Esophagus muscularis mucosa (tissue), 4 donors: ENCODE results near the gene CMPK1.

Experiments used
- EP300 ChIP-seq: sonication (generic); formaldehyde crosslinking; IDR thresholded peaks from one replicate; pipeline ENCODE4 v1.6.1; 2017; ENCODE audit warnings: antibody characterized with exemption
- POLR2A ChIP-seq: fragments of 450-650 bp; IDR thresholded peaks from one replicate; pipeline ENCODE4 v1.6.1; 2017; ENCODE audit warnings: antibody characterized with exemption, moderate library complexity, mild to moderate bottlenecking, low read depth
- TF ChIP-seq, protein P1 (sequence below), 3 experiments: fragments of 200-600 bp in 2 of 3; fragments of 450-650 bp in 1 of 3; sonication (generic) in 2 of 3; IDR thresholded peaks; one replicate each; pipeline ENCODE4 v1.5.1; 2017 to 2019; ENCODE audit warnings: antibody characterized with exemption in 3 of 3, mild to moderate bottlenecking in 2 of 3, moderate library complexity in 1 of 3

DNA sequence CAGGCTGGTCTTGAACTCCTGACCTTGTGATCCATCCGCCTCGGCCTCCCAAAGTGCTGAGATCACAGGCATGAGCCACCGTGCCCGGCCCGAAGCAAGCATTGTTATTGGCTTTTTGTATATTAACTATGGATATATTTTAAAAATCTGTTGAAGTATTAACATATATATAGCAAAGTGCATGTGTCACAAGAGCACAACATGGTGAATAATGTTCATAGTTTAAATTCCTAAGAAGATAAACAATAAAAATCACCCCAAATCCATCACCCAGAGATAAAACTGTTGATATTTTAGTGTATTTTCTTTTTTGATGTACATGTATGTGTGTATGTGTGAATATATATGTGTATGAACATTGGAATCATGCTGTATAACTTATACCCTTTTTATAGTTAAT is 73.4 kb downstream of the CMPK1 start:
- TF ChIP-seq POLR2A (no peak), EP300 (no peak)
- TF ChIP-seq, protein P1, sequence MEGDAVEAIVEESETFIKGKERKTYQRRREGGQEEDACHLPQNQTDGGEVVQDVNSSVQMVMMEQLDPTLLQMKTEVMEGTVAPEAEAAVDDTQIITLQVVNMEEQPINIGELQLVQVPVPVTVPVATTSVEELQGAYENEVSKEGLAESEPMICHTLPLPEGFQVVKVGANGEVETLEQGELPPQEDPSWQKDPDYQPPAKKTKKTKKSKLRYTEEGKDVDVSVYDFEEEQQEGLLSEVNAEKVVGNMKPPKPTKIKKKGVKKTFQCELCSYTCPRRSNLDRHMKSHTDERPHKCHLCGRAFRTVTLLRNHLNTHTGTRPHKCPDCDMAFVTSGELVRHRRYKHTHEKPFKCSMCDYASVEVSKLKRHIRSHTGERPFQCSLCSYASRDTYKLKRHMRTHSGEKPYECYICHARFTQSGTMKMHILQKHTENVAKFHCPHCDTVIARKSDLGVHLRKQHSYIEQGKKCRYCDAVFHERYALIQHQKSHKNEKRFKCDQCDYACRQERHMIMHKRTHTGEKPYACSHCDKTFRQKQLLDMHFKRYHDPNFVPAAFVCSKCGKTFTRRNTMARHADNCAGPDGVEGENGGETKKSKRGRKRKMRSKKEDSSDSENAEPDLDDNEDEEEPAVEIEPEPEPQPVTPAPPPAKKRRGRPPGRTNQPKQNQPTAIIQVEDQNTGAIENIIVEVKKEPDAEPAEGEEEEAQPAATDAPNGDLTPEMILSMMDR (IDR thresholded peaks at IDR 0.05) = no peak
